A673 (cell line): ENCODE results near the gene DDAH1. TPM values are rescaled to one million over a fixed set of nuclear protein-coding genes. Genes with fewer than 3 reads are reported as not detected.

ENCODE experiments used
- BruUV-seq: library from RNA; stranded (reverse); fragments of 400-500 nt; replicated peaks from 2 replicates; lab custom pipeline; 2021; lab: Mats Ljungman, UMichigan
- CTCF ChIA-PET: fragments of 300-600 bp; sonication (Branson Sonifier 250); formaldehyde crosslinking; loops from one replicate; lab custom pipeline; 2022; ENCODE audit warnings: antibody characterized with exemption; lab: Charles Lee
- POLR2A ChIA-PET: fragments of 300-600 bp; sonication (Branson Sonifier 250); formaldehyde crosslinking; loops from one replicate; lab custom pipeline; 2022; ENCODE audit warnings: antibody characterized with exemption; ENCODE audit not compliant: low non-redundant PET; lab: Charles Lee
- DNase-seq: peaks from one replicate; pipeline ENCODE4 v3.0.0-alpha.2; 2015; ENCODE audit warnings: low spot score
- H3K27ac ChIP-seq: fragments of 200-600 bp; sonication (generic); 2 replicates; pipeline ENCODE4 v1.5.1; 2016; ENCODE audit warnings: mixed run types, low read depth, mild to moderate bottlenecking, mixed read lengths, antibody characterized with exemption, low read length; ENCODE audit not compliant: poor library complexity, severe bottlenecking
- H3K27me3 ChIP-seq: fragments of 200-600 bp; sonication (generic); replicated peaks from 2 replicates; pipeline ENCODE4 v1.6.1; 2017; ENCODE audit warnings: mixed run types, low read depth, mild to moderate bottlenecking, mixed read lengths, antibody characterized with exemption, low read length; ENCODE audit not compliant: insufficient read depth, poor library complexity
- H3K36me3 ChIP-seq: fragments of 200-600 bp; sonication (generic); 2 replicates; pipeline ENCODE4 v1.6.1; 2016; ENCODE audit warnings: mixed run types, mild to moderate bottlenecking, mixed read lengths, antibody characterized with exemption, low read length; ENCODE audit not compliant: insufficient read depth, poor library complexity, severe bottlenecking
- H3K4me1 ChIP-seq: fragments of 200-600 bp; sonication (generic); 2 replicates; pipeline ENCODE4 v1.6.1; 2017; ENCODE audit warnings: mixed run types, mild to moderate bottlenecking, mixed read lengths, antibody characterized with exemption, low read length; ENCODE audit not compliant: insufficient read depth, poor library complexity, severe bottlenecking
- H3K4me3 ChIP-seq: fragments of 200-600 bp; sonication (generic); 2 replicates; pipeline ENCODE4 v1.5.1; 2016; ENCODE audit warnings: low read depth, mixed run types, mild to moderate bottlenecking, mixed read lengths, low read length; ENCODE audit not compliant: poor library complexity, severe bottlenecking
- H3K9me3 ChIP-seq: fragments of 200-600 bp; sonication (generic); 2 replicates; pipeline ENCODE4 v1.6.1; 2016; ENCODE audit warnings: mixed run types, low read depth, mild to moderate bottlenecking, mixed read lengths, antibody characterized with exemption, low read length; ENCODE audit not compliant: poor library complexity, severe bottlenecking
- EZH2 ChIP-seq: fragments of 200-600 bp; sonication (generic); IDR thresholded peaks from 2 replicates; pipeline ENCODE4 v1.6.1; 2017; ENCODE audit warnings: borderline replicate concordance, low read depth, mild to moderate bottlenecking, mixed read lengths, antibody characterized with exemption, low read length; ENCODE audit not compliant: poor library complexity, severe bottlenecking
- intact Hi-C: fragments of 100-400 bp; cut with micrococcal nuclease; formaldehyde crosslinking; loops from one replicate; pipeline ENCODE4 v1.10.0; 2022; ENCODE audit not compliant: unreplicated experiment
- total RNA-seq: library from RNA; stranded (reverse); gene quantifications from 2 replicates; pipeline ENCODE4 v1.2.3, GENCODE V29; 2021
- TF ChIP-seq, protein P1 (sequence below): fragments of 300-800, 200-600 bp; sonication (generic); conservative IDR thresholded peaks from 2 replicates; pipeline ENCODE4 v1.5.1; 2017; ENCODE audit warnings: low read depth, mild to moderate bottlenecking, antibody characterized with exemption, low read length, moderate library complexity, mixed read lengths

DDAH1 gene
- total RNA-seq, 1 experiment from 2014 or later = 32.5 TPM

DNA sequence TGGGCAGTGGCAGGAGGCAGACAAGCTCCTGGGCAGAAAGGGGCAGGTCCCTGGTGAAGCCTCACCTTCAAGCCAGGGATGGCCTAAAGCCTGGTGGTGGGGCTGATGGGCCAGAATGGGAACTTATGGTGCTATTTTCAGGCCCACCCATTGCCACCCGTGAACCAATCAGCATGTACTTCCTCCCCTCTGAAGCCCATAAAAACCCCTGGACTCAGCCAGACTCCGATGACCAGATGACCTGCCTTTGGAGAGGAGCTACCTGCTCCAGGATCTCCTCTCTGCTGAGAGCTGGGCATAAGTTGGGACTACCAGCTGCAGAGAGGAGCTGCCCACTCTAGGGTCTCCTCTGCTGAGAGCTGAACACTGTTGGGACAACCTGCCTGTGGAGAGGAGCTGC is 180.8 kb downstream of the DDAH1 start:
- TF ChIP-seq EZH2 = no peak
- TF ChIP-seq, protein P1, sequence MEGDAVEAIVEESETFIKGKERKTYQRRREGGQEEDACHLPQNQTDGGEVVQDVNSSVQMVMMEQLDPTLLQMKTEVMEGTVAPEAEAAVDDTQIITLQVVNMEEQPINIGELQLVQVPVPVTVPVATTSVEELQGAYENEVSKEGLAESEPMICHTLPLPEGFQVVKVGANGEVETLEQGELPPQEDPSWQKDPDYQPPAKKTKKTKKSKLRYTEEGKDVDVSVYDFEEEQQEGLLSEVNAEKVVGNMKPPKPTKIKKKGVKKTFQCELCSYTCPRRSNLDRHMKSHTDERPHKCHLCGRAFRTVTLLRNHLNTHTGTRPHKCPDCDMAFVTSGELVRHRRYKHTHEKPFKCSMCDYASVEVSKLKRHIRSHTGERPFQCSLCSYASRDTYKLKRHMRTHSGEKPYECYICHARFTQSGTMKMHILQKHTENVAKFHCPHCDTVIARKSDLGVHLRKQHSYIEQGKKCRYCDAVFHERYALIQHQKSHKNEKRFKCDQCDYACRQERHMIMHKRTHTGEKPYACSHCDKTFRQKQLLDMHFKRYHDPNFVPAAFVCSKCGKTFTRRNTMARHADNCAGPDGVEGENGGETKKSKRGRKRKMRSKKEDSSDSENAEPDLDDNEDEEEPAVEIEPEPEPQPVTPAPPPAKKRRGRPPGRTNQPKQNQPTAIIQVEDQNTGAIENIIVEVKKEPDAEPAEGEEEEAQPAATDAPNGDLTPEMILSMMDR = no peak
- H3K4me3 ChIP-seq = no peak overlapping the region
- peaks cover 9% of the 10 kb centered on the region for H3K4me1 ChIP-seq
- POLR2A ChIA-PET = no interaction called here
- BruUV-seq = no TSS peak
- intact Hi-C loops = no loop called here
- H3K27me3 ChIP-seq = no peaks in the 10 kb centered on the region
- DNase-seq = no peak
- H3K27ac ChIP-seq = no peak overlapping the region
- CTCF ChIA-PET = interaction anchor here (0.5 kb wide), 1 partner anchor 113 kb away, joined by 4 read pairs; no protein-coding TSS in a partner anchor
- no peaks in the 10 kb centered on the region for H3K9me3 ChIP-seq
- no peaks in the 10 kb centered on the region for H3K36me3 ChIP-seq

DNA sequence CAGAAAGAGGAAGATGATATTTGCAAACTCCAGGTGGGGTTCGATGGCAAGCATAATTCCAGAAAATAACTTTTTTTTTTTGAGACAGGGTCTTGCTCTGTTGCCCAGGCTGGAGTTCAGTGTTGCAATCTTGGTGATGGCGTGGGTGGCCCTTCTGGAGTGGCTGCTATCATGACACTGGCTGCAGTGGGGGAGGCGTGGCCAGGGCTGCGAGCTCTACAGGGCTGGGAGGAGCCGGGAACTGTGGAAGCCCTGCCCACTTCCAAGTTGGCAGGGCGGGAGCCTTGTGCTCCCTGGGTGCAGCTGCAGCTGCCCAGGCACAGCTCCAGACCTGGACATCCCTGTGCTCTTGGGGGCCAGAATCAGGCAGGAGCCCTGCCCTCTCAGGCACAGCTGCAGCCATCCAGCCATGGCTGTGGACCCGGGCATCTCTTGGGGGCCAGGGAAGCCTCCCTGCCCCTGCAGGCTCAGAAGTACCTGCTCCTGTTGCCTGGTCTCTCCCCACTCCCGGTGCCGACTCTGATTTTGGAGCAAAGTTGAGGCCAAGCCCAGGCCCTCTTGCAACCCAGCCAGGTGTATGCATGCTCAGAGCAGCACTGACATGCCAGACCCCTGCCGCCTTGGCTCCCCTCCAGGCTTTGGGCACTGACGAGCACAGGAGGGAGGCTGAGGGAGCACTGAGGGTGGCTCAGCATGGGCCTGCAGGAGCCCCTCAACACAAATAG is 181.3 kb downstream of the DDAH1 start:
- intact Hi-C loops = no loop called here

GRCh38 chr1:85282424-85282823 is 182.5 kb downstream of the DDAH1 start:
- Histone ChIP-seq H3K27me3 (no peaks in the 10 kb centered on the region), H3K4me3 (no peak overlapping the region), H3K9me3 (no peaks in the 10 kb centered on the region), H3K27ac (no peak overlapping the region), H3K4me1 (peaks cover 11% of the 10 kb centered on the region), H3K36me3 (no peaks in the 10 kb centered on the region)
- TF ChIP-seq, protein P1 = no peak
- no peak for TF ChIP-seq EZH2
- intact Hi-C loops = no loop called here
- no peak for DNase-seq
- BruUV-seq = no TSS peak
- ChIA-PET CTCF (no interaction called here), POLR2A (no interaction called here)

More for the DNA sequence above, 181.3 kb downstream of the DDAH1 start:
- Histone ChIP-seq H3K27me3 (no peaks in the 10 kb centered on the region), H3K4me3 (no peak overlapping the region), H3K9me3 (no peaks in the 10 kb centered on the region), H3K36me3 (no peaks in the 10 kb centered on the region), H3K27ac (no peak overlapping the region), H3K4me1 (peaks cover 11% of the 10 kb centered on the region)
- TF ChIP-seq, protein P1 = no peak
- TF ChIP-seq EZH2 = no peak
- CTCF ChIA-PET = no interaction called here
- DNase-seq = peak; percentile 50
- BruUV-seq = no TSS peak
- POLR2A ChIA-PET = no interaction called here
